ENCODE data around the gene ATF7IP. TPM values are rescaled to one million over a fixed set of nuclear protein-coding genes. Genes with fewer than 3 reads are reported as not detected.

The ATF7IP gene
- total RNA-seq, 1 experiment from 2014 or later, result 100 TPM

- no TSS peak for BruUV-seq (replicated peaks)
- TF ChIP-seq EZH2 (IDR thresholded peaks at IDR 0.05; ENCODE audit: borderline replicate concordance, low read depth, low read length, poor library complexity, severe bottlenecking), result no peak
- TF ChIP-seq CTCF (conservative IDR thresholded peaks at IDR 0.05; ENCODE audit: low read depth, low read length), result no peak
- POLR2A ChIA-PET (ENCODE audit: low non-redundant PET), result no interaction called here
- no peak overlapping the region for H3K4me3 ChIP-seq (ENCODE audit: low read depth, low read length, poor library complexity, severe bottlenecking)
- peaks cover 7% of the 10 kb centered on the region for H3K9me3 ChIP-seq (ENCODE audit: low read depth, low read length, poor library complexity, severe bottlenecking)
- peaks cover 27% of the 10 kb centered on the region for H3K4me1 ChIP-seq (ENCODE audit: insufficient read depth, low read length, poor library complexity, severe bottlenecking)
- intact Hi-C loops (cut with micrococcal nuclease; ENCODE audit: unreplicated experiment), result no loop called here
- CTCF ChIA-PET, result no interaction called here
- no peak for DNase-seq (ENCODE audit: low spot score)
- no peaks in the 10 kb centered on the region for H3K27me3 ChIP-seq (replicated peaks; ENCODE audit: insufficient read depth, low read depth, low read length, poor library complexity)
- H3K36me3 ChIP-seq (ENCODE audit: insufficient read depth, low read length, poor library complexity, severe bottlenecking), result peaks cover 17% of the 10 kb centered on the region
- no peak overlapping the region for H3K27ac ChIP-seq (ENCODE audit: low read depth, low read length, poor library complexity, severe bottlenecking)
These were observed 3.8 kb downstream of the ATF7IP start for GRCh38 chr12:14369311-14369710.

GRCh38 chr12:14373217-14373616 is 7.7 kb downstream of the ATF7IP start:
- peaks cover 5% of the 10 kb centered on the region for H3K9me3 ChIP-seq (ENCODE audit: low read depth, low read length, poor library complexity, severe bottlenecking)
- TF ChIP-seq EZH2 (IDR thresholded peaks at IDR 0.05; ENCODE audit: borderline replicate concordance, low read depth, low read length, poor library complexity, severe bottlenecking) (no peak), CTCF (conservative IDR thresholded peaks at IDR 0.05; ENCODE audit: low read depth, low read length) (no peak)
- intact Hi-C loops (cut with micrococcal nuclease; ENCODE audit: unreplicated experiment), result no loop called here
- peaks cover 37% of the 10 kb centered on the region for H3K4me1 ChIP-seq (ENCODE audit: insufficient read depth, low read length, poor library complexity, severe bottlenecking)
- no TSS peak for BruUV-seq (replicated peaks)
- ChIA-PET CTCF (no interaction called here), POLR2A (ENCODE audit: low non-redundant PET) (interaction anchor here (0.6 kb wide), 1 partner anchor 94 kb away, joined by 3 read pairs; no protein-coding TSS in a partner anchor)
- peak overlapping the region; percentile 63 for H3K27ac ChIP-seq (ENCODE audit: low read depth, low read length, poor library complexity, severe bottlenecking)
- H3K27me3 ChIP-seq (replicated peaks; ENCODE audit: insufficient read depth, low read depth, low read length, poor library complexity), result no peaks in the 10 kb centered on the region
- peaks cover 17% of the 10 kb centered on the region for H3K36me3 ChIP-seq (ENCODE audit: insufficient read depth, low read length, poor library complexity, severe bottlenecking)
- no peak for DNase-seq (ENCODE audit: low spot score)
- no peak overlapping the region for H3K4me3 ChIP-seq (ENCODE audit: low read depth, low read length, poor library complexity, severe bottlenecking)

GRCh38 chr12:14379508-14379907 is 14.0 kb downstream of the ATF7IP start:
- no peak for DNase-seq (ENCODE audit: low spot score)
- intact Hi-C loops (cut with micrococcal nuclease; ENCODE audit: unreplicated experiment), result no loop called here
- CTCF ChIA-PET, result no interaction called here
- POLR2A ChIA-PET (ENCODE audit: low non-redundant PET), result no interaction called here
- peaks cover 28% of the 10 kb centered on the region for H3K9me3 ChIP-seq (ENCODE audit: low read depth, low read length, poor library complexity, severe bottlenecking)
- no peaks in the 10 kb centered on the region for H3K27me3 ChIP-seq (replicated peaks; ENCODE audit: insufficient read depth, low read depth, low read length, poor library complexity)
- no peak overlapping the region for H3K27ac ChIP-seq (ENCODE audit: low read depth, low read length, poor library complexity, severe bottlenecking)
- peaks cover 8% of the 10 kb centered on the region for H3K36me3 ChIP-seq (ENCODE audit: insufficient read depth, low read length, poor library complexity, severe bottlenecking)
- peaks cover 31% of the 10 kb centered on the region for H3K4me1 ChIP-seq (ENCODE audit: insufficient read depth, low read length, poor library complexity, severe bottlenecking)
- TF ChIP-seq CTCF (conservative IDR thresholded peaks at IDR 0.05; ENCODE audit: low read depth, low read length), result no peak
- TF ChIP-seq EZH2 (IDR thresholded peaks at IDR 0.05; ENCODE audit: borderline replicate concordance, low read depth, low read length, poor library complexity, severe bottlenecking), result no peak
- no TSS peak for BruUV-seq (replicated peaks)
- no peak overlapping the region for H3K4me3 ChIP-seq (ENCODE audit: low read depth, low read length, poor library complexity, severe bottlenecking)

All from A673 (cell line).